Esophagus squamous epithelium (tissue), 4 donors: ENCODE measurements around the gene OR56A4.

Experiments used
- POLR2A ChIP-seq, 4 donors: fragments of 450-650 bp; IDR thresholded peaks; one replicate each; pipeline ENCODE4 v1.6.1; 2017; ENCODE audit warnings: antibody characterized with exemption in 4 of 4, mild to moderate bottlenecking in 4 of 4, moderate library complexity in 3 of 4
- TF ChIP-seq, protein P1 (sequence below), 6 experiments: fragments of 450-650 bp in 4 of 6; fragments of 200-600 bp in 2 of 6; sonication (generic) in 2 of 6; IDR thresholded peaks; one replicate each; pipeline ENCODE4 v1.5.1; 2016 to 2019; ENCODE audit warnings: antibody characterized with exemption in 6 of 6, mild to moderate bottlenecking in 4 of 6, moderate library complexity in 4 of 6

DNA sequence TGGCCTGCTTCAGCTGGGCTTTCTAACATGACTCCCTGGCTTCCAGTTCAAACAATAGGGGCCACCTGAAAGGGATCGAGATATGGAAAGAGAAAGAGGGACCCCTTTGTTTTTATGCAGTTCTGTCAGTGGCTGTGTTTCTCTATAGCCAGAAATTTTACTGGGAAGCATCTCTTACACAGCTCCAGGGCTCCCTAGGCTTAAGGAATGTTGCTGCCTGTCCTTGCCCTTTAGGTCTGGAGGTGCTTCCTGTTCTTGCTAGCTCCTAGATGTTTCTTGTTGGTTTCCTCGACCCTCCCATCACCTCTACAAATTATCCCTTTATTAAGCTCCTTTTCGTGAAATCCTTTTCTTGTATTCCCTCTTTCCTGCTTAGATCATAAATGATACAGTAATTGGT, 45.6 kb upstream of the OR56A4 start:
- TF ChIP-seq, protein P1, sequence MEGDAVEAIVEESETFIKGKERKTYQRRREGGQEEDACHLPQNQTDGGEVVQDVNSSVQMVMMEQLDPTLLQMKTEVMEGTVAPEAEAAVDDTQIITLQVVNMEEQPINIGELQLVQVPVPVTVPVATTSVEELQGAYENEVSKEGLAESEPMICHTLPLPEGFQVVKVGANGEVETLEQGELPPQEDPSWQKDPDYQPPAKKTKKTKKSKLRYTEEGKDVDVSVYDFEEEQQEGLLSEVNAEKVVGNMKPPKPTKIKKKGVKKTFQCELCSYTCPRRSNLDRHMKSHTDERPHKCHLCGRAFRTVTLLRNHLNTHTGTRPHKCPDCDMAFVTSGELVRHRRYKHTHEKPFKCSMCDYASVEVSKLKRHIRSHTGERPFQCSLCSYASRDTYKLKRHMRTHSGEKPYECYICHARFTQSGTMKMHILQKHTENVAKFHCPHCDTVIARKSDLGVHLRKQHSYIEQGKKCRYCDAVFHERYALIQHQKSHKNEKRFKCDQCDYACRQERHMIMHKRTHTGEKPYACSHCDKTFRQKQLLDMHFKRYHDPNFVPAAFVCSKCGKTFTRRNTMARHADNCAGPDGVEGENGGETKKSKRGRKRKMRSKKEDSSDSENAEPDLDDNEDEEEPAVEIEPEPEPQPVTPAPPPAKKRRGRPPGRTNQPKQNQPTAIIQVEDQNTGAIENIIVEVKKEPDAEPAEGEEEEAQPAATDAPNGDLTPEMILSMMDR (IDR thresholded peaks at IDR 0.05) = no peak
- no peak for TF ChIP-seq POLR2A (IDR thresholded peaks at IDR 0.05)
